PC-9 (cell line): Measurements from ENCODE around the gene ARHGEF28. TPM values are rescaled to one million over a fixed set of nuclear protein-coding genes. Genes with fewer than 3 reads are reported as not detected.

ENCODE experiments used
- BruUV-seq: library from RNA; stranded (reverse); fragments of 400-500 nt; replicated peaks from 2 replicates; lab custom pipeline; 2021; lab: Mats Ljungman, UMichigan
- CTCF ChIA-PET: fragments of 300-600 bp; sonication (Branson Sonifier 250); formaldehyde crosslinking; loops from one replicate; lab custom pipeline; 2022; ENCODE audit warnings: antibody characterized with exemption; lab: Charles Lee
- POLR2A ChIA-PET: fragments of 300-600 bp; sonication (Branson Sonifier 250); formaldehyde crosslinking; loops from one replicate; lab custom pipeline; 2022; ENCODE audit warnings: antibody characterized with exemption; ENCODE audit not compliant: unreplicated experiment; lab: Charles Lee
- DNase-seq, 2 experiments: peaks; one replicate each; pipeline versions ENCODE4 v3.0.0 to v3.0.0-alpha.2; 2015 to 2022; ENCODE audit warnings: mixed read lengths in 1 of 2
- H2AFZ ChIP-seq: fragments of 200-600 bp; sonication (generic); 2 replicates; pipeline ENCODE4 v1.8.1; 2017; ENCODE audit warnings: antibody characterized with exemption
- H3F3A ChIP-seq: fragments of 200-600 bp; sonication (generic); 2 replicates; pipeline ENCODE4 v1.8.1; 2017; ENCODE audit warnings: antibody characterized with exemption, mild to moderate bottlenecking, low read depth; ENCODE audit not compliant: insufficient read depth
- H3K27ac ChIP-seq: fragments of 200-600 bp; sonication (generic); 2 replicates; pipeline ENCODE4 v1.6.1; 2016; ENCODE audit warnings: mixed run types
- H3K27me3 ChIP-seq: fragments of 200-600 bp; sonication (generic); 2 replicates; pipeline ENCODE4 v1.6.1; 2016; ENCODE audit warnings: low read depth, mixed run types; ENCODE audit not compliant: insufficient read depth
- H3K36me3 ChIP-seq: fragments of 200-600 bp; sonication (generic); 2 replicates; pipeline ENCODE4 v1.6.1; 2016; ENCODE audit warnings: low read depth, mixed run types
- H3K4me1 ChIP-seq: fragments of 200-600 bp; sonication (generic); replicated peaks from 2 replicates; pipeline ENCODE4 v1.6.1; 2016; ENCODE audit warnings: mixed run types; ENCODE audit not compliant: insufficient read depth
- H3K4me2 ChIP-seq: fragments of 200-600 bp; sonication (generic); 2 replicates; pipeline ENCODE4 v1.6.1; 2017; ENCODE audit warnings: mixed run types
- H3K4me3 ChIP-seq: fragments of 200-600 bp; sonication (generic); 2 replicates; pipeline ENCODE4 v1.6.1; 2016; ENCODE audit warnings: mixed run types
- H3K79me2 ChIP-seq: fragments of 200-600 bp; sonication (generic); 2 replicates; pipeline ENCODE4 v1.6.1; 2017; ENCODE audit warnings: low read depth, mixed run types
- H3K9me2 ChIP-seq: fragments of 200-600 bp; sonication (generic); 2 replicates; pipeline ENCODE4 v1.8.1; 2017; ENCODE audit warnings: mild to moderate bottlenecking; ENCODE audit not compliant: insufficient read depth
- H3K9me3 ChIP-seq: fragments of 200-600 bp; sonication (generic); 2 replicates; pipeline ENCODE4 v1.8.1; 2016; ENCODE audit warnings: low read depth; ENCODE audit not compliant: insufficient read depth
- H4K20me1 ChIP-seq: fragments of 200-600 bp; sonication (generic); 2 replicates; pipeline ENCODE4 v1.8.1; 2017; ENCODE audit not compliant: insufficient read depth
- CTCF ChIP-seq: fragments of 200-600 bp; sonication (generic); conservative IDR thresholded peaks from 2 replicates; pipeline ENCODE4 v1.6.1; 2017; ENCODE audit warnings: mixed run types, antibody characterized with exemption, mild to moderate bottlenecking, moderate library complexity
- EZH2 ChIP-seq: fragments of 200-600 bp; sonication (generic); IDR thresholded peaks from 2 replicates; pipeline ENCODE4 v1.8.0; 2017; ENCODE audit warnings: antibody characterized with exemption, low read depth
- intact Hi-C: fragments of 100-400 bp; cut with micrococcal nuclease; formaldehyde crosslinking; loops from one replicate; pipeline ENCODE4 v1.10.0; 2022; ENCODE audit not compliant: unreplicated experiment
- total RNA-seq: library from RNA; stranded (reverse); gene quantifications from 2 replicates; pipeline ENCODE4 v1.2.3, GENCODE V29; 2021

The ARHGEF28 gene
- total RNA-seq, 1 experiment from 2014 or later = 77.5 TPM

- H3K4me2 ChIP-seq = no peak overlapping the region
- BruUV-seq = no TSS peak
- TF ChIP-seq CTCF (no peak), EZH2 (no peak)
- H3K4me3 ChIP-seq = no peak overlapping the region
- POLR2A ChIA-PET = interaction anchor here (0.7 kb wide), 1 partner anchor 385 kb away, joined by 32 read pairs; no protein-coding TSS in a partner anchor
- H3K27ac ChIP-seq = no peak overlapping the region
- H3K27me3 ChIP-seq = no peaks in the 10 kb centered on the region
- DNase-seq = no peak
- H3K9me3 ChIP-seq = no peaks in the 10 kb centered on the region
- H2AFZ ChIP-seq = no peak overlapping the region
- no peaks in the 10 kb centered on the region for H3K9me2 ChIP-seq
- H3F3A ChIP-seq = no peaks in the 10 kb centered on the region
- intact Hi-C loops = loop anchor here (2.0 kb wide), 1 partner anchor 15 kb away; no protein-coding TSS in a partner anchor
- CTCF ChIA-PET = interaction anchor here (0.6 kb wide), 1 partner anchor 8 kb away, joined by 4 read pairs; no protein-coding TSS in a partner anchor
- H3K36me3 ChIP-seq = no peaks in the 10 kb centered on the region; the same call in 1 of the 2 replicates
- H3K79me2 ChIP-seq = peaks cover 25% of the 10 kb centered on the region
- H3K4me1 ChIP-seq = no peaks in the 10 kb centered on the region
- H4K20me1 ChIP-seq = no peaks in the 10 kb centered on the region
Measured at GRCh38 chr5:73739650-73740049, 113.7 kb downstream of the ARHGEF28 start.

- Histone ChIP-seq H3F3A (no peaks in the 10 kb centered on the region), H4K20me1 (no peaks in the 10 kb centered on the region), H3K79me2 (peaks cover 27% of the 10 kb centered on the region), H3K36me3 (no peaks in the 10 kb centered on the region; the same call in 1 of the 2 replicates), H2AFZ (no peak overlapping the region), H3K9me3 (no peaks in the 10 kb centered on the region), H3K4me3 (no peak overlapping the region), H3K4me2 (no peak overlapping the region), H3K27ac (no peak overlapping the region), H3K4me1 (no peaks in the 10 kb centered on the region), H3K9me2 (no peaks in the 10 kb centered on the region), H3K27me3 (no peaks in the 10 kb centered on the region)
- DNase-seq = no peak
- intact Hi-C loops = no loop called here
- no peak for TF ChIP-seq EZH2
- BruUV-seq = no TSS peak
- ChIA-PET POLR2A (no interaction called here), CTCF (interaction anchor here (0.6 kb wide), 1 partner anchor 7 kb away, joined by 4 read pairs; no protein-coding TSS in a partner anchor)
Measured at GRCh38 chr5:73740274-73740790, 114.3 kb downstream of the ARHGEF28 start.

- peaks cover 3% of the 10 kb centered on the region; the same call in 1 of the 2 replicates for H4K20me1 ChIP-seq
- no TSS peak for BruUV-seq
- H3K9me3 ChIP-seq = no peaks in the 10 kb centered on the region
- no peaks in the 10 kb centered on the region for H3K27me3 ChIP-seq
- DNase-seq = no peak
- H3K4me3 ChIP-seq = no peak overlapping the region
- no peak overlapping the region for H3K4me2 ChIP-seq
- intact Hi-C loops = no loop called here
- no peaks in the 10 kb centered on the region for H3K36me3 ChIP-seq
- TF ChIP-seq EZH2 = no peak
- no peak for TF ChIP-seq CTCF
- ChIA-PET CTCF (no interaction called here), POLR2A (no interaction called here)
- H3K9me2 ChIP-seq = no peaks in the 10 kb centered on the region
- H2AFZ ChIP-seq = no peak overlapping the region
- H3K4me1 ChIP-seq = no peaks in the 10 kb centered on the region
- H3F3A ChIP-seq = no peaks in the 10 kb centered on the region
- H3K27ac ChIP-seq = no peak overlapping the region
- peaks cover 38% of the 10 kb centered on the region for H3K79me2 ChIP-seq
Measured at GRCh38 chr5:73743161-73743560, 117.2 kb downstream of the ARHGEF28 start.
